ENCODE measurements around the gene TFAP2E.

DNA sequence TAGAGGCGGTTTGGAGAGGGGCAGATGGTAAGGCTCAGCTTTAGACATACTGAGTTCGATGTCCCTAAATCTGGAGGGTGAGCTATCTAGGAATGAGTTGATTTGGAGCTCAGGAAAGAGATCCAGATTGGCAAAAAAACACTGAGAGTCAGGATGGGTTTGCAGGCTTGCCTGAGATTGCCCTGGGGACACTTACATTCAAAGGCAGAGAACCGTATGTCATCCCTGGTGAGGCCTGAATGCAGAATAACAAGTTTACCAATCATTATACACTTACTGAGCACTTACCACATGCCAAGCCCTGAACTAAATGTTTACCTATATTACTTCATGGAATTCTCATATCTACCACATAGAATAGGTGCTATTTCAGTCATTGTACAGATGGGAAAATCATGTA lies 27.5 kb downstream of the TFAP2E start:
- TF ChIP-seq, protein P1, sequence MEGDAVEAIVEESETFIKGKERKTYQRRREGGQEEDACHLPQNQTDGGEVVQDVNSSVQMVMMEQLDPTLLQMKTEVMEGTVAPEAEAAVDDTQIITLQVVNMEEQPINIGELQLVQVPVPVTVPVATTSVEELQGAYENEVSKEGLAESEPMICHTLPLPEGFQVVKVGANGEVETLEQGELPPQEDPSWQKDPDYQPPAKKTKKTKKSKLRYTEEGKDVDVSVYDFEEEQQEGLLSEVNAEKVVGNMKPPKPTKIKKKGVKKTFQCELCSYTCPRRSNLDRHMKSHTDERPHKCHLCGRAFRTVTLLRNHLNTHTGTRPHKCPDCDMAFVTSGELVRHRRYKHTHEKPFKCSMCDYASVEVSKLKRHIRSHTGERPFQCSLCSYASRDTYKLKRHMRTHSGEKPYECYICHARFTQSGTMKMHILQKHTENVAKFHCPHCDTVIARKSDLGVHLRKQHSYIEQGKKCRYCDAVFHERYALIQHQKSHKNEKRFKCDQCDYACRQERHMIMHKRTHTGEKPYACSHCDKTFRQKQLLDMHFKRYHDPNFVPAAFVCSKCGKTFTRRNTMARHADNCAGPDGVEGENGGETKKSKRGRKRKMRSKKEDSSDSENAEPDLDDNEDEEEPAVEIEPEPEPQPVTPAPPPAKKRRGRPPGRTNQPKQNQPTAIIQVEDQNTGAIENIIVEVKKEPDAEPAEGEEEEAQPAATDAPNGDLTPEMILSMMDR (IDR thresholded peaks at IDR 0.05; ENCODE audit: low read depth, low read length, missing input control): no peak
- TF ChIP-seq TAF1 (conservative IDR thresholded peaks at IDR 0.05) (no peak), SP1 (IDR thresholded peaks at IDR 0.05) (no peak), RXRA (IDR thresholded peaks at IDR 0.05) (no peak), YY1 (IDR thresholded peaks at IDR 0.05) (no peak)
- TF ChIP-seq, protein P2, sequence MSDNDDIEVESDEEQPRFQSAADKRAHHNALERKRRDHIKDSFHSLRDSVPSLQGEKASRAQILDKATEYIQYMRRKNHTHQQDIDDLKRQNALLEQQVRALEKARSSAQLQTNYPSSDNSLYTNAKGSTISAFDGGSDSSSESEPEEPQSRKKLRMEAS (IDR thresholded peaks at IDR 0.05): no peak
- TF ChIP-seq, protein P3, sequence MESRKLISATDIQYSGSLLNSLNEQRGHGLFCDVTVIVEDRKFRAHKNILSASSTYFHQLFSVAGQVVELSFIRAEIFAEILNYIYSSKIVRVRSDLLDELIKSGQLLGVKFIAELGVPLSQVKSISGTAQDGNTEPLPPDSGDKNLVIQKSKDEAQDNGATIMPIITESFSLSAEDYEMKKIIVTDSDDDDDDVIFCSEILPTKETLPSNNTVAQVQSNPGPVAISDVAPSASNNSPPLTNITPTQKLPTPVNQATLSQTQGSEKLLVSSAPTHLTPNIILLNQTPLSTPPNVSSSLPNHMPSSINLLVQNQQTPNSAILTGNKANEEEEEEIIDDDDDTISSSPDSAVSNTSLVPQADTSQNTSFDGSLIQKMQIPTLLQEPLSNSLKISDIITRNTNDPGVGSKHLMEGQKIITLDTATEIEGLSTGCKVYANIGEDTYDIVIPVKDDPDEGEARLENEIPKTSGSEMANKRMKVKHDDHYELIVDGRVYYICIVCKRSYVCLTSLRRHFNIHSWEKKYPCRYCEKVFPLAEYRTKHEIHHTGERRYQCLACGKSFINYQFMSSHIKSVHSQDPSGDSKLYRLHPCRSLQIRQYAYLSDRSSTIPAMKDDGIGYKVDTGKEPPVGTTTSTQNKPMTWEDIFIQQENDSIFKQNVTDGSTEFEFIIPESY (IDR thresholded peaks at IDR 0.05): no peak
- TF ChIP-seq, protein P4, sequence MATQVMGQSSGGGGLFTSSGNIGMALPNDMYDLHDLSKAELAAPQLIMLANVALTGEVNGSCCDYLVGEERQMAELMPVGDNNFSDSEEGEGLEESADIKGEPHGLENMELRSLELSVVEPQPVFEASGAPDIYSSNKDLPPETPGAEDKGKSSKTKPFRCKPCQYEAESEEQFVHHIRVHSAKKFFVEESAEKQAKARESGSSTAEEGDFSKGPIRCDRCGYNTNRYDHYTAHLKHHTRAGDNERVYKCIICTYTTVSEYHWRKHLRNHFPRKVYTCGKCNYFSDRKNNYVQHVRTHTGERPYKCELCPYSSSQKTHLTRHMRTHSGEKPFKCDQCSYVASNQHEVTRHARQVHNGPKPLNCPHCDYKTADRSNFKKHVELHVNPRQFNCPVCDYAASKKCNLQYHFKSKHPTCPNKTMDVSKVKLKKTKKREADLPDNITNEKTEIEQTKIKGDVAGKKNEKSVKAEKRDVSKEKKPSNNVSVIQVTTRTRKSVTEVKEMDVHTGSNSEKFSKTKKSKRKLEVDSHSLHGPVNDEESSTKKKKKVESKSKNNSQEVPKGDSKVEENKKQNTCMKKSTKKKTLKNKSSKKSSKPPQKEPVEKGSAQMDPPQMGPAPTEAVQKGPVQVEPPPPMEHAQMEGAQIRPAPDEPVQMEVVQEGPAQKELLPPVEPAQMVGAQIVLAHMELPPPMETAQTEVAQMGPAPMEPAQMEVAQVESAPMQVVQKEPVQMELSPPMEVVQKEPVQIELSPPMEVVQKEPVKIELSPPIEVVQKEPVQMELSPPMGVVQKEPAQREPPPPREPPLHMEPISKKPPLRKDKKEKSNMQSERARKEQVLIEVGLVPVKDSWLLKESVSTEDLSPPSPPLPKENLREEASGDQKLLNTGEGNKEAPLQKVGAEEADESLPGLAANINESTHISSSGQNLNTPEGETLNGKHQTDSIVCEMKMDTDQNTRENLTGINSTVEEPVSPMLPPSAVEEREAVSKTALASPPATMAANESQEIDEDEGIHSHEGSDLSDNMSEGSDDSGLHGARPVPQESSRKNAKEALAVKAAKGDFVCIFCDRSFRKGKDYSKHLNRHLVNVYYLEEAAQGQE (IDR thresholded peaks at IDR 0.05): no peak
